ENCODE results near the gene CMTM1.

DNA sequence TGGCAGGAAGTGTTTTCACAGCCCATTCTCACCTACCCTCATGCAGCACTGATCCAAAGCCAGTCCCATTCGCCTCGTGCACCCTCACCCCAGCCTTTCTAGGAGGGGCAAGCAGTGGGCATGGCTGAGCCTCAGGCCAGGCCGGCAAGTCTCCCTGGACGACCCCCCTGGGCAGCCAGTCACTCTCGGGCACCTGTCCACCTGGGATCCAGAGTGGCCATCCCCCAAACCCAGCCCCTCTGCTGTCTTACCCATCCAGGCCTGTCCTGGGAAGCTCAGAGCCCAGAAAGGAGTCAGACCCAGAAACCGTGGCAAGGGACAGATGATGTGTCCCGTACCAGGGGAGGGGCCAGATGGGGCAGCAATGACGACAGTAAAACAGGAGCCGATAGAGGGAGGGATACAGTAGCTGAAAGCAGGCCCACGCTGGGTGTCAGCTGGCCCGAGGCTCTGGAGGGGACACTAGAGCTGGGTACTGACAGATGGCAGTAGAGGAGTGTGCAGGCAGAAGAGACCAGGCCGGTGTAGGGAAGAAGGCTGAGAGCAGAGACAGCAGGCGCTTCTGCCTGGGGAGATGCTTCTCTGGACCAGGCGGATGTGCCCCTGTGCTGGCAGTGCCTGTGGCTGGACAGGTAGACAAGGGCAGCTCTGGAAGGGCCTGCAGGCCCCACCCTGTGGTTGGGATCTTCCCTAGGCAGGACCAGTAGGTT lies 44.0 kb downstream of the CMTM1 start:
- TF ChIP-seq, protein P1, sequence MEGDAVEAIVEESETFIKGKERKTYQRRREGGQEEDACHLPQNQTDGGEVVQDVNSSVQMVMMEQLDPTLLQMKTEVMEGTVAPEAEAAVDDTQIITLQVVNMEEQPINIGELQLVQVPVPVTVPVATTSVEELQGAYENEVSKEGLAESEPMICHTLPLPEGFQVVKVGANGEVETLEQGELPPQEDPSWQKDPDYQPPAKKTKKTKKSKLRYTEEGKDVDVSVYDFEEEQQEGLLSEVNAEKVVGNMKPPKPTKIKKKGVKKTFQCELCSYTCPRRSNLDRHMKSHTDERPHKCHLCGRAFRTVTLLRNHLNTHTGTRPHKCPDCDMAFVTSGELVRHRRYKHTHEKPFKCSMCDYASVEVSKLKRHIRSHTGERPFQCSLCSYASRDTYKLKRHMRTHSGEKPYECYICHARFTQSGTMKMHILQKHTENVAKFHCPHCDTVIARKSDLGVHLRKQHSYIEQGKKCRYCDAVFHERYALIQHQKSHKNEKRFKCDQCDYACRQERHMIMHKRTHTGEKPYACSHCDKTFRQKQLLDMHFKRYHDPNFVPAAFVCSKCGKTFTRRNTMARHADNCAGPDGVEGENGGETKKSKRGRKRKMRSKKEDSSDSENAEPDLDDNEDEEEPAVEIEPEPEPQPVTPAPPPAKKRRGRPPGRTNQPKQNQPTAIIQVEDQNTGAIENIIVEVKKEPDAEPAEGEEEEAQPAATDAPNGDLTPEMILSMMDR (IDR thresholded peaks at IDR 0.05; ENCODE audit: low read depth, low read length, poor library complexity, severe bottlenecking) = no peak
- TF ChIP-seq EZH2phosphoT487 (IDR thresholded peaks at IDR 0.05; ENCODE audit: borderline replicate concordance, low read length) = no peak
